H9 (cell line): ENCODE measurements around the gene SLC35F3. TPM values are rescaled to one million over a fixed set of nuclear protein-coding genes. Genes with fewer than 3 reads are reported as not detected.

ENCODE experiments used
- DNase-seq: peaks from one replicate; pipeline ENCODE4 v3.0.0-alpha.2; 2017
- H2AFZ ChIP-seq: one replicate; pipeline ENCODE4 v1.6.1; 2013; ENCODE audit warnings: mild to moderate bottlenecking, low read length, control low read depth, moderate library complexity
- H2AK5ac ChIP-seq: 2 replicates; pipeline ENCODE4 v1.6.1; 2013; ENCODE audit warnings: low read length, control low read depth, mixed read lengths; ENCODE audit not compliant: insufficient read length
- H2BK120ac ChIP-seq: one replicate; pipeline ENCODE4 v1.6.1; 2013; ENCODE audit warnings: low read depth, mild to moderate bottlenecking, low read length, control low read depth, inconsistent platforms; ENCODE audit not compliant: poor library complexity, severe bottlenecking
- H2BK12ac ChIP-seq: 2 replicates; pipeline ENCODE4 v1.6.1; 2013; ENCODE audit warnings: low read length, control low read depth, mixed read lengths, low read depth; ENCODE audit not compliant: insufficient read length
- H2BK15ac ChIP-seq: 2 replicates; pipeline ENCODE4 v1.6.1; 2013; ENCODE audit warnings: low read depth, low read length, control low read depth
- H2BK20ac ChIP-seq: one replicate; pipeline ENCODE4 v1.6.1; 2013; ENCODE audit warnings: low read depth, mild to moderate bottlenecking, low read length, control low read depth, inconsistent platforms; ENCODE audit not compliant: poor library complexity, severe bottlenecking
- H2BK5ac ChIP-seq: 2 replicates; pipeline ENCODE4 v1.6.1; 2013; ENCODE audit warnings: low read length, control low read depth, mixed read lengths; ENCODE audit not compliant: insufficient read length
- H3K14ac ChIP-seq: 2 replicates; pipeline ENCODE4 v1.6.1; 2013; ENCODE audit warnings: low read length, control low read depth; ENCODE audit not compliant: insufficient read depth
- H3K18ac ChIP-seq: 2 replicates; pipeline ENCODE4 v1.6.1; 2013; ENCODE audit warnings: low read depth, mild to moderate bottlenecking, mixed read lengths, low read length, control low read depth; ENCODE audit not compliant: insufficient read length
- H3K23ac ChIP-seq: 2 replicates; pipeline ENCODE4 v1.6.1; 2013; ENCODE audit warnings: low read length, control low read depth, mixed read lengths, low read depth; ENCODE audit not compliant: insufficient read length
- H3K23me2 ChIP-seq: 2 replicates; pipeline ENCODE4 v1.6.1; 2013; ENCODE audit warnings: low read depth, mild to moderate bottlenecking, mixed read lengths, low read length, control low read depth; ENCODE audit not compliant: insufficient read length, poor library complexity, severe bottlenecking
- H3K27ac ChIP-seq: 2 replicates; pipeline ENCODE4 v1.5.1; 2013; ENCODE audit warnings: low read length, control low read depth, mixed read lengths, low read depth; ENCODE audit not compliant: insufficient read length
- H3K27me3 ChIP-seq: 2 replicates; pipeline ENCODE4 v1.6.1; 2013; ENCODE audit warnings: low read length, control low read depth, inconsistent platforms; ENCODE audit not compliant: insufficient read depth
- H3K4ac ChIP-seq: 2 replicates; pipeline ENCODE4 v1.6.1; 2013; ENCODE audit warnings: low read depth, mild to moderate bottlenecking, control low read depth, inconsistent platforms, low read length, moderate library complexity
- H3K4me1 ChIP-seq: 2 replicates; pipeline ENCODE4 v1.6.1; 2013; ENCODE audit warnings: low read length, control low read depth, inconsistent platforms; ENCODE audit not compliant: insufficient read depth
- H3K4me2 ChIP-seq: 2 replicates; pipeline ENCODE4 v1.6.1; 2013; ENCODE audit warnings: low read length, control low read depth, mixed read lengths; ENCODE audit not compliant: insufficient read length, insufficient read depth
- H3K56ac ChIP-seq: 2 replicates; pipeline ENCODE4 v1.6.1; 2013; ENCODE audit warnings: low read depth, mild to moderate bottlenecking, mixed read lengths, low read length, control low read depth; ENCODE audit not compliant: insufficient read length
- H3K79me1 ChIP-seq: 2 replicates; pipeline ENCODE4 v1.6.1; 2013; ENCODE audit warnings: low read depth, mild to moderate bottlenecking, moderate library complexity, low read length, control low read depth, inconsistent platforms; ENCODE audit not compliant: insufficient read depth, poor library complexity, severe bottlenecking
- H3K79me2 ChIP-seq: 2 replicates; pipeline ENCODE4 v1.6.1; 2013; ENCODE audit warnings: low read length, control low read depth, inconsistent platforms; ENCODE audit not compliant: insufficient read depth
- H3K9ac ChIP-seq: 2 replicates; pipeline ENCODE4 v1.6.1; 2013; ENCODE audit warnings: low read length, control low read depth, mixed read lengths; ENCODE audit not compliant: insufficient read length; ENCODE audit errors: extremely low read depth
- H3K9me3 ChIP-seq: one replicate; pipeline ENCODE4 v1.6.1; 2013; ENCODE audit warnings: low read depth, low read length, inconsistent platforms; ENCODE audit not compliant: control insufficient read depth
- H3T11ph ChIP-seq: one replicate; pipeline ENCODE4 v1.6.1; 2013; ENCODE audit warnings: mild to moderate bottlenecking, low read length, control low read depth, inconsistent platforms
- H4K20me1 ChIP-seq: one replicate; pipeline ENCODE4 v1.6.1; 2013; ENCODE audit not compliant: control insufficient read depth, insufficient read length, insufficient read depth
- H4K5ac ChIP-seq: 2 replicates; pipeline ENCODE4 v1.6.1; 2013; ENCODE audit warnings: low read depth, mild to moderate bottlenecking, mixed read lengths, low read length, control low read depth; ENCODE audit not compliant: insufficient read length
- H4K8ac ChIP-seq: replicated peaks from 2 replicates; pipeline ENCODE4 v1.6.1; 2013; ENCODE audit warnings: low read length, control low read depth, mixed read lengths, low read depth; ENCODE audit not compliant: insufficient read length
- H4K91ac ChIP-seq: 2 replicates; pipeline ENCODE4 v1.6.1; 2013; ENCODE audit warnings: low read depth, mild to moderate bottlenecking, moderate library complexity, mixed read lengths, low read length, control low read depth; ENCODE audit not compliant: insufficient read length
- H3K27ac Mint-ChIP-seq, 3 experiments: 2 replicates in 2 of 3; 3 replicates in 1 of 3; pipeline ENCODE4 v1.8.0; 2020 to 2021; ENCODE audit warnings: mixed read lengths in 3 of 3, mild to moderate bottlenecking in 1 of 3, moderate library complexity in 1 of 3
- H3K27me3 Mint-ChIP-seq: 2 replicates; pipeline ENCODE4 v1.8.0; 2021; ENCODE audit warnings: low read depth, mild to moderate bottlenecking, moderate library complexity, mixed read lengths
- H3K36me3 Mint-ChIP-seq, 3 experiments: 2 replicates in 2 of 3; 3 replicates in 1 of 3; pipeline ENCODE4 v1.8.0; 2020 to 2021; ENCODE audit warnings: low read depth in 3 of 3, mixed read lengths in 3 of 3; ENCODE audit not compliant: insufficient read depth in 1 of 3
- H3K4me1 Mint-ChIP-seq, 2 experiments: 2 replicates each; pipeline ENCODE4 v1.8.0; 2020; ENCODE audit warnings: mixed read lengths in 2 of 2
- H3K4me3 Mint-ChIP-seq, 2 experiments: 2 replicates in 1 of 2; 3 replicates in 1 of 2; pipeline ENCODE4 v1.8.0; 2020 to 2021; ENCODE audit warnings: mild to moderate bottlenecking in 2 of 2, mixed read lengths in 2 of 2, moderate library complexity in 1 of 2
- H3K9me3 Mint-ChIP-seq, 2 experiments: 2 replicates in 1 of 2; 3 replicates in 1 of 2; pipeline ENCODE4 v1.8.0; 2020; ENCODE audit warnings: mild to moderate bottlenecking in 2 of 2, mixed read lengths in 2 of 2, moderate library complexity in 1 of 2
- CTCF ChIP-seq: fragments of 200-600 bp; sonication (generic); conservative IDR thresholded peaks from 3 replicates; pipeline ENCODE4 v1.8.0; 2021; ENCODE audit warnings: antibody characterized with exemption, mild to moderate bottlenecking
- WGBS: extraction: QIAGEN DNeasy Blood & Tissue Kit; methylation state at CpG from one replicate; pipeline ENCODE4 v1.1.7; 2013; ENCODE audit warnings: missing lambda C conversion rate, low lambda C conversion rate, mixed read lengths; ENCODE audit not compliant: insufficient read length; ENCODE audit errors: extremely low coverage; 5-methylcytosine and 5-hydroxymethylcytosine counted together
- total RNA-seq: library from RNA; stranded (reverse); gene quantifications from 2 replicates; pipeline ENCODE4 v1.2.1, GENCODE V29; 2021

The SLC35F3 gene
- total RNA-seq, 1 experiment from 2014 or later: 0.81 TPM

- H2BK5ac ChIP-seq: no peak overlapping the region
- no peaks in the 10 kb centered on the region for H3K9me3 ChIP-seq
- H3K4me2 ChIP-seq: no peak overlapping the region
- H2BK12ac ChIP-seq: no peak overlapping the region
- H3K56ac ChIP-seq: no peak overlapping the region
- H4K20me1 ChIP-seq: no peaks in the 10 kb centered on the region
- H3K79me2 ChIP-seq: no peaks in the 10 kb centered on the region
- H4K8ac ChIP-seq: no peak overlapping the region
- H3K14ac ChIP-seq: no peak overlapping the region
- H3K27me3 ChIP-seq: no peaks in the 10 kb centered on the region
- no CpG with 5 or more reads among the region's 1 CpG for WGBS
- H3K4me1 Mint-ChIP-seq: no peaks in the 10 kb centered on the region
- H3K23me2 ChIP-seq: no peaks in the 10 kb centered on the region
- H2BK20ac ChIP-seq: no peak overlapping the region
- H3K27ac Mint-ChIP-seq: no peak overlapping the region
- no peak overlapping the region for H3K4ac ChIP-seq
- no peaks in the 10 kb centered on the region for H3K4me1 ChIP-seq
- no peak overlapping the region for H3K18ac ChIP-seq
- H2AK5ac ChIP-seq: no peak overlapping the region
- H3K79me1 ChIP-seq: no peaks in the 10 kb centered on the region
- DNase-seq: no peak
- TF ChIP-seq CTCF: no peak
- H3K9ac ChIP-seq: no peak overlapping the region
- no peak overlapping the region for H3K4me3 Mint-ChIP-seq
- H4K5ac ChIP-seq: no peak overlapping the region
- peaks cover 6 to 9% of the 10 kb centered on the region in 2 experiments; a peak in 4 of 5 replicates for H3K9me3 Mint-ChIP-seq
- H2BK120ac ChIP-seq: no peak overlapping the region
- H3K27ac ChIP-seq: no peak overlapping the region
- H3K36me3 Mint-ChIP-seq: no peaks in the 10 kb centered on the region; a peak in 2 of 7 replicates
- H3K23ac ChIP-seq: no peak overlapping the region
- no peak overlapping the region for H4K91ac ChIP-seq
- H3T11ph ChIP-seq: no peak overlapping the region
- H3K27me3 Mint-ChIP-seq: peaks cover 2% of the 10 kb centered on the region
- no peak overlapping the region for H2AFZ ChIP-seq
- H2BK15ac ChIP-seq: no peak overlapping the region
These were observed 440.8 kb downstream of the SLC35F3 start for GRCh38 chr1:234345237-234345636.
